IPS-20b (cell line): ENCODE measurements around the gene PSMD10.

ENCODE experiments used
- H3K27ac ChIP-seq: one replicate; pipeline ENCODE4 v1.5.1; 2013; ENCODE audit warnings: low read length
- H3K27me3 ChIP-seq: 2 replicates; pipeline ENCODE4 v1.6.1; 2013; ENCODE audit warnings: mild to moderate bottlenecking, low read length, inconsistent platforms; ENCODE audit not compliant: insufficient read depth
- H3K36me3 ChIP-seq: 2 replicates; pipeline ENCODE4 v1.6.1; 2013; ENCODE audit warnings: low read depth, mild to moderate bottlenecking, inconsistent platforms, low read length, moderate library complexity; ENCODE audit not compliant: insufficient read depth
- H3K4me1 ChIP-seq: 2 replicates; pipeline ENCODE4 v1.6.1; 2013; ENCODE audit warnings: mild to moderate bottlenecking, control low read depth, inconsistent platforms, low read length, moderate library complexity; ENCODE audit not compliant: insufficient read depth
- H3K4me3 ChIP-seq: 2 replicates; pipeline ENCODE4 v1.5.1; 2013; ENCODE audit warnings: mild to moderate bottlenecking, low read length, inconsistent platforms
- H3K9ac ChIP-seq: 2 replicates; pipeline ENCODE4 v1.6.1; 2013; ENCODE audit warnings: low read depth, mild to moderate bottlenecking, inconsistent platforms, low read length, moderate library complexity
- H3K9me3 ChIP-seq: 2 replicates; pipeline ENCODE4 v1.6.1; 2013; ENCODE audit warnings: mild to moderate bottlenecking, low read depth, low read length, inconsistent platforms; ENCODE audit not compliant: insufficient read depth

The PSMD10 gene

DNA sequence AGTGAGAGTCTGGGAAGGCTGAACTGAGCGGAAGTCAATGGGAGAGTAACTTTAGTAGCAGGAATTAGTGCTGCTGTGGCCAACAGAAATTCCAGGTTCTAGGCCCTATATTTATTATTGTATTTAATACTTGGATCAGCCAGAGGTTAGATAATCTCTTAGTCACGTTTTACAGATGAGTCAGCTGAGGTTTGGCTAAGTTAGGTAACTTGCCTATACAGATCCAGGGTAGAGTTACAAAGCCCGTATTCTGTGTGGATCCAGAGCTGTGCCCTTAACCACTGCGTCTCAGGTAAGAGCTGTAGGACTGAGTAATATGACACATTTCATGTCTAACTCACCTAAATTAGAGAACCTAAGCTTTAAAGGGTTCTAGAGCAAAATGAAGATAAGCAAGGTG lies 20.5 kb downstream of the PSMD10 start:
- no peak overlapping the region for H3K27ac ChIP-seq
- no peak overlapping the region for H3K4me3 ChIP-seq
- no peak overlapping the region for H3K9ac ChIP-seq
- H3K27me3 ChIP-seq: no peaks in the 10 kb centered on the region
- H3K4me1 ChIP-seq: no peaks in the 10 kb centered on the region
- no peaks in the 10 kb centered on the region for H3K9me3 ChIP-seq
- no peaks in the 10 kb centered on the region for H3K36me3 ChIP-seq

DNA sequence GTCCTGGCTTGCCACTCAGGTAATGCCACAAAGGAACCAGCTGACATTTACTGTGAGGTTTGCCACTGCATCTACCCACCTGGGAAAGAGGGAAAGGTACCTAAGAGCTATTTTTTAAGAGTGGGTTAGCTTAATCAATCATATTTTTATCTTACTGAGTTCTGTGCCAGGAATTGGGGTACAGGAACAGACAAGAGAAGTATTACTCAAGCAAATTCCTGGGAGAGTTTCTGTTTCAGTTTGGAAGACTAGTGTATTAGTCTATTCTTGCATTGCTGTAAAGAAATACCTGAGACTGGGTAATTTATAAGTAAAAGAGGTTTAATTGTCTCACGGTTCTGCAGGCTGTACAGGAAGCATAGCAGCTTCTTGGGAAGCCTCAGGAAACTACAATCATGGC lies 23.2 kb downstream of the PSMD10 start:
- Histone ChIP-seq H3K36me3 (no peaks in the 10 kb centered on the region), H3K27ac (no peak overlapping the region), H3K9ac (no peak overlapping the region), H3K4me1 (no peaks in the 10 kb centered on the region), H3K9me3 (no peaks in the 10 kb centered on the region), H3K27me3 (no peaks in the 10 kb centered on the region), H3K4me3 (no peak overlapping the region)

DNA sequence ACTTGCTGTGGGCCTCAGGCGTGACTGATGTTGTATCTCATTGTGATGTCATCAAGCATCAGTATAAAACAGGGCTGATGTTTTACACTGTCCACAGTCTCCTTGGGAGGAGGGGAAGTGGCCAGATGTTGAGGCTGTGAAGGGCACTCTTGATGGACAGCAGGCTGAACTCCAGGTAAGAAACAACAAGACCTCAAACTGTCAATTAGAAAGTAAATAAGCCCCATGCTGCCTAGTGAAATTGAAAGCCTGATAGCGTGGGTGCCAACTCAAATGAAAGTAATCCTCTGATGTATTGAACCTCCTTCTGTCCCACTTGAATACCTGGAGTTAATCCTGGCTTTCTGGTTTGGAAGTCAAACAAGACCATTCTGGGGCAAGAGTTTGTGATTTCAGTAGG lies 26.7 kb downstream of the PSMD10 start:
- H3K36me3 ChIP-seq: no peaks in the 10 kb centered on the region
- H3K27me3 ChIP-seq: no peaks in the 10 kb centered on the region
- no peak overlapping the region for H3K9ac ChIP-seq
- H3K4me1 ChIP-seq: no peaks in the 10 kb centered on the region
- no peak overlapping the region for H3K4me3 ChIP-seq
- no peaks in the 10 kb centered on the region for H3K9me3 ChIP-seq
- H3K27ac ChIP-seq: no peak overlapping the region

DNA sequence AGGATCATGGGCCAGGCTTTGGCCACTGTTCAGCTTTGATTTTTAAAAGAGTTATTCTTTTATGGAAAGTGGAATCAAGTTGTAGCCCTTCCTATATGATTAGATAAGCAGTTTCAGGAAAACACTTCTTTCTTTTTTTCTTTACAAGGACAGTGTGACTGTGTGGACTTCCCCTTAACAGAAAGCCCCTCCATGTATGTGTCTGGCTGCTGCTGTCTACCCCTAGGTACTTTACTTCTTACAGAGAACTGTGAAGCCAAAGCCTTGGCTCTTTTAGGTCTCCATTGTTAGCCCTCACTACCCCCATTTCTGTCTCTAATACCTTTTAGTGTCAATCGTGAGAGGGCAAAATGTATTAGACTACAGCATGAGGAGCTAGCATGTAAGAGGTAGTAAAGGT lies 27.3 kb downstream of the PSMD10 start:
- H3K27me3 ChIP-seq: no peaks in the 10 kb centered on the region
- H3K4me3 ChIP-seq: no peak overlapping the region
- no peaks in the 10 kb centered on the region for H3K4me1 ChIP-seq
- H3K9ac ChIP-seq: no peak overlapping the region
- no peak overlapping the region for H3K27ac ChIP-seq
- no peaks in the 10 kb centered on the region for H3K9me3 ChIP-seq
- no peaks in the 10 kb centered on the region for H3K36me3 ChIP-seq

DNA sequence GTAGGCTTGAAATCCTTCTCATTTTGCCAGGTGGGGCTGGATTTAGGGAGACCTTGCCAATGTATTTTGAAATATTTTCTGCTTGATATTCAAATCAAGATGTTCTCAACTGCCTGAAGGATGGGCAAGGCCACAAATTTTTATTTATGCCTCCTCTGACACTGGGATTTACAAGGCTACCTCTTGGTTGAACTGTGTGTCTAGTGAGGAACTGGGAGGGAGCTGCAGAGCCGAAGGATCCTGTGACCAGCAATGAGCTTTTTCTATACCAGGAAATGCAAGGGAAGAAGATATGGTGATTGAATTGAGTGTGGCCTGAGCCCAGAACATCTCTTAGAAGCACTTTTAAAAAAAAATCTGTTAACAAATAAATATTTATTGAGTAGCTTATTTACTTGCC lies 31.5 kb downstream of the PSMD10 start:
- Histone ChIP-seq H3K4me3 (no peak overlapping the region), H3K27ac (no peak overlapping the region), H3K9ac (no peak overlapping the region), H3K4me1 (no peaks in the 10 kb centered on the region), H3K27me3 (no peaks in the 10 kb centered on the region), H3K9me3 (no peaks in the 10 kb centered on the region), H3K36me3 (no peaks in the 10 kb centered on the region)

DNA sequence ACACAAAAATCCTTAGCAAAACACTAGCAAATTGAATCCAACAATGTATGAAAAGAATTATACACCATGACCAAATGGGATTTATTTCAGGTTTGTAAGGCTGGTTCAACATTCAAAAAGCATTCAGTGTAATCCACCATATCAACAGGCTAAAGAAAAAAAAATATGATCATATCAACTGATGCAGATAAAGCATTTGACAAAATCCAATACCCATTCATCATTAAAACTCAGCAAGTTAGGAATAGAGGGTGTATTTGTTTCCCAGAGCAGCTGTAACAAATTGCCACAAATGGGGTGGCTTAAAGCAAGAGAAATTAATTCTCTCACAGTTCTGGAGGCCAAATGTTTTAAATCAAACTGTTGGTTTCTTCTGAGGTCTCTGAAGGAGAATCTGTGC lies 35.8 kb downstream of the PSMD10 start:
- no peaks in the 10 kb centered on the region for H3K9me3 ChIP-seq
- no peaks in the 10 kb centered on the region for H3K27me3 ChIP-seq
- no peak overlapping the region for H3K4me3 ChIP-seq
- no peaks in the 10 kb centered on the region for H3K4me1 ChIP-seq
- H3K27ac ChIP-seq: no peak overlapping the region
- H3K36me3 ChIP-seq: no peaks in the 10 kb centered on the region
- no peak overlapping the region for H3K9ac ChIP-seq

DNA sequence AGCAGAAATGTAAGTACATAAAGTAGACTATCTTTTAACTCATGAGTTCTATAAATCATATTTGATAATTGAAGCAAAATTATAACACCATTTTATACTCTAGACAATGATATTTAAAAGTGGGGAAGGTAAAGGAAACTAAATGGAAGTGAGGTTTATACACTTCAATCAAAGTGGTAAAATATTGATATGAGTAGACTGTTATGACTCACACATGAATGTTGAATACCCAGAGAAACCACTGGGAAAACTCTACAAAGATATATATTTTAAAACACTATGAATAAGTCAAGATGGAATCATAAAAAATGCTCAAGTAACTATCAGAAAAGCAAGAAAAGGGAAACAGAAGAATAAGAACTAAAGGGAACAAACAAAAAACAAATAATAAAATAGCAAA lies 38.1 kb downstream of the PSMD10 start:
- no peak overlapping the region for H3K9ac ChIP-seq

DNA sequence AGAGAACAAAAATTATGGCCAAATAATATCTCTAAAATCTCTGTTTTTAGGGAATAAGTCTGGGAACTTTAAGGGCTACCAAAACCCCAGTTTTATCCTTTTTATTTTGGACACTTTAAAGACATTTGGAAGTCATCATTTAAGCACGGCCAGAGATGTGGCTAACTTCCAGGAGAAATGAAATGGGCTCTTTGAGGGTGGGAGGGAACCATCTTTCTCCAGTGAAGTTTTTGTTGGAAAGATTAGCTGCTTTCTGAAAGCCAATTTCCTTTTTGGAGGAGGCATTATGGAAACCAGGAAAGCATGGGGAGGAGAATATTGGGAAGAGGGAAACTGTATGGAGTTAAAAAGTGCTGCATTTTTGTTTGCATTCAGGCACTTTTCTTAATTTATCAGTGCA lies 41.7 kb downstream of the PSMD10 start:
- Histone ChIP-seq H3K9me3 (no peaks in the 10 kb centered on the region), H3K27me3 (no peaks in the 10 kb centered on the region), H3K4me1 (no peaks in the 10 kb centered on the region), H3K4me3 (no peak overlapping the region), H3K9ac (no peak overlapping the region), H3K27ac (no peak overlapping the region), H3K36me3 (no peaks in the 10 kb centered on the region)

More for the DNA sequence above, 38.1 kb downstream of the PSMD10 start:
- H3K4me1 ChIP-seq: no peaks in the 10 kb centered on the region
- H3K27ac ChIP-seq: no peak overlapping the region
- H3K4me3 ChIP-seq: no peak overlapping the region
- H3K27me3 ChIP-seq: no peaks in the 10 kb centered on the region
- no peaks in the 10 kb centered on the region for H3K9me3 ChIP-seq
- H3K36me3 ChIP-seq: no peaks in the 10 kb centered on the region

DNA sequence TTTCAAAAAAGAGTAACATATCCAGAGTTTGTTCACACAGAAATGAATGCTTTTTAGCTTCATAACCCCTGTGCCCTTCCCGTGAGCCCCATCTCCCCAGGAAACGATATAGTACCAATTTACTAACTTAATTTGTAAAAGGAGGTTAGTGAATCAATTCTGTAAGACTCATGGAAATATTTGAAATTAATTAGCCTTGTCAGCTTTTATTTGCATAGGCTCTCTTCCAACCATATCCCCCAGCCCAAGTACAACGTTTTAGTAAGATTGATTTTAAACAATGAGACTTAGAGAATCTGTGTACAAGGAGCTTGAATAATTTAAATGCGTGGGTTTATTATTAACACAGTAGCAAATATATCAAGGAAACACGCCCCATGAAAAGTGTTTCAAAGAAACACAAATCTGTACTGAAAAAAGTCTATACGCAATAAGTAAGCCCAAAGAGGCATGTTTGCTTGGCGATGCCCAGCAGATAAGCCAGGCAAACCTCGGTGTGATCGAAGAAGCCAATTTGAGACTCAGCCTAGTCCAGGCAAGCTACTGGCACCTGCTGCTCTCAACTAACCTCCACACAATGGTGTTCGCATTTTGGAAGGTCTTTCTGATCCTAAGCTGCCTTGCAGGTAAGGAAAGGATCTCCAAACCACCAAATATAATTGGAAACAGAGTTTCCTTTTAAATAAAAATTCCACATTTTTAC lies 46.6 kb downstream of the PSMD10 start, which contains the start of gene VSIG1:
Gene VSIG1, plus strand, starts transcription at position 512 of the 703 bp plus-strand sequence. Its CDS starts 66 bp downstream, at position 578.
- H3K4me3 ChIP-seq: no peak within 1 kb of the TSS

DNA sequence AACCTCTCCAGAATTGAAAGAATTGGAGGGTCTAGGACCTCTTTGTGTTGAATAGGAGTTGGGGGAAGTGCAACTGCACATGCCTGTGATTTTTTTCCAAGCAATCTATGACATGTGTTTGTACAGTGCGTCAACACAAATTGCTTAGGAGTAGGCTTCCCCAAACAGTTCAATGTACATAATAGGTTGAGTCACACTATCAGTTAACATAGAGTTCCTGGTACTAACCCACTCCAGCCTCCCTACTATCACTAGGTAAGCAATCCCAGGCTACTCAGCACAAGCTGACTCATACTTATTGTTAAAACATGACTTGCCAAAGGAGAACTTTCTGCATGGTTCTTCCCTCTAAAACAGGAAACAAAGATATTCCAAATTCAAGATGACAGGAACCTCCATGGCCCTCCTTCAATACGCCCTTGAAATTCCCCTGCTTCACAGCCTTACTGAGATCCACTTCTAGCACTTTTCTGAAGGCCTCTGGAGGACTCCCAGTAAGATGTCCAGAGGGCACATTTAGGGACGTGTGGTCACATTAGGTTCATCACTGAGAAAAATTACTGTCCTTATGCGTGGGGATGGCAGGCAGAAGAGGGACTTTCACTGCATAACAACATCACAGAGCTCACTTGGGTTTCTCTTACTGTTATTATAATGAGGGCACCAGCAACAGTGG lies 54.9 kb downstream of the PSMD10 start:
- H3K36me3 ChIP-seq: no peaks in the 10 kb centered on the region
- no peak overlapping the region for H3K4me3 ChIP-seq
- no peaks in the 10 kb centered on the region for H3K9me3 ChIP-seq
- no peaks in the 10 kb centered on the region for H3K4me1 ChIP-seq
- no peaks in the 10 kb centered on the region for H3K27me3 ChIP-seq
- no peak overlapping the region for H3K27ac ChIP-seq
- H3K9ac ChIP-seq: no peak overlapping the region

More for the DNA sequence above, 46.6 kb downstream of the PSMD10 start, which contains the start of gene VSIG1:
- Histone ChIP-seq H3K9me3 (no peaks in the 10 kb centered on the region), H3K27ac (no peak within 1 kb of the TSS), H3K27me3 (no peaks in the 10 kb centered on the region), H3K36me3 (no peaks in the 10 kb centered on the region), H3K9ac (no peak within 1 kb of the TSS), H3K4me1 (no peaks in the 10 kb centered on the region)

DNA sequence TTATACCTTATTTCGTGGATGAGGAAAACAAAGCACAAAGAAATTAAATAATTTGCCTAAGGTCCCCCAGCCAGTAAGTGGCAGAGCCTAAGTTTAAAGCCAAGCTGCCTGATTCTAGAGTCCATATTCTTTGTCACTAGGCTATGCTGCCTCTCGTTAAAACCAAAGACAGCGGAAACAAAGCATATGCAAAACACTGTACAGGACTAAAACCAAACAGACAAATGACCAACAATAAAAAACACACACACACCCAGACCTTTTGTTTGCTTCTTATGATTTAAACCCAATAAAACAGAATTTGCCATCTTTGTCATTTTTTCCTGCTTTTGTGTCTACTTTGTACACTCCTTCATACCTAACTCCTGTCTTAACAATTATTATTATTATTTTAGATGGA lies 56.6 kb downstream of the PSMD10 start:
- Histone ChIP-seq H3K36me3 (no peaks in the 10 kb centered on the region), H3K9me3 (no peaks in the 10 kb centered on the region), H3K4me1 (no peaks in the 10 kb centered on the region), H3K4me3 (no peak overlapping the region), H3K27ac (no peak overlapping the region), H3K9ac (no peak overlapping the region), H3K27me3 (no peaks in the 10 kb centered on the region)
